Measurements from ENCODE around the gene RIN3. TPM values are rescaled to one million over a fixed set of nuclear protein-coding genes. Genes with fewer than 3 reads are reported as not detected.

RIN3 gene
- total RNA-seq, 1 donor from 2014 or later, result 2.9 TPM

- DNase-seq (ENCODE audit: low read depth) (no peak), FAIRE-seq (no peak)
- H3K27me3 ChIP-seq (ENCODE audit: control insufficient read depth, insufficient read depth, low read length), result no peaks in the 10 kb centered on the region
- no peak overlapping the region for H3K4me3 ChIP-seq (ENCODE audit: low read depth, low read length)
- no peaks in the 10 kb centered on the region for H3K36me3 ChIP-seq (ENCODE audit: control insufficient read depth, insufficient read depth, low read length)
- no peak for TF ChIP-seq CTCF (IDR thresholded peaks at IDR 0.05; ENCODE audit: insufficient read depth, low read length, severe bottlenecking)
These were observed 82.8 kb downstream of the RIN3 start for GRCh38 chr14:92596331-92596907.

GRCh38 chr14:92597906-92598905 lies 84.6 kb downstream of the RIN3 start:
- TF ChIP-seq CTCF (IDR thresholded peaks at IDR 0.05; ENCODE audit: insufficient read depth, low read length, severe bottlenecking), result no peak
- DNase-seq (ENCODE audit: low read depth), result peak; percentile 84
- Histone ChIP-seq H3K4me3 (ENCODE audit: low read depth, low read length) (no peak overlapping the region), H3K36me3 (ENCODE audit: control insufficient read depth, insufficient read depth, low read length) (no peaks in the 10 kb centered on the region), H3K27me3 (ENCODE audit: control insufficient read depth, insufficient read depth, low read length) (no peaks in the 10 kb centered on the region)
- FAIRE-seq, result no peak

DNA sequence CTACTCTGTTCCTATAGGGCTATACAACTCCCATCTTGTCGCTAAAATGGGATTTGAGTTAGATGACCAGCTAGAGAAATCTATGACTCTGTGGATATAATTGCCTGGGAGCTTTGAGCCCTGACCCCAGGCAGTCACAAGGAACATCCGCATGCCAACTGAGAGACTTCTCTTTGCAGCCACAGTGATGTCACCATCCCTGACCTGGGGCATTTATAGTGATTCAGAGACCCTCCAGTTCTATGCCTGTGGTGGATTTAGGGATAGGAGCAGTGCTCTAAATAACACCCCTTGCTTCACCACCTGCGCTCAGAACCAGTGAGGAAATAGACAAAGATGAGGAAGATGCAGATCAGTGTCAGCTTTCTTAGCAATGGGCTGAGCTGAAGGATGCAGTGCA lies 86.2 kb downstream of the RIN3 start:
- H3K27me3 ChIP-seq (ENCODE audit: control insufficient read depth, insufficient read depth, low read length), result no peaks in the 10 kb centered on the region
- DNase-seq (ENCODE audit: low read depth) (no peak), FAIRE-seq (no peak)
- no peak overlapping the region for H3K4me3 ChIP-seq (ENCODE audit: low read depth, low read length)
- TF ChIP-seq CTCF (IDR thresholded peaks at IDR 0.05; ENCODE audit: insufficient read depth, low read length, severe bottlenecking), result no peak
- no peaks in the 10 kb centered on the region for H3K36me3 ChIP-seq (ENCODE audit: control insufficient read depth, insufficient read depth, low read length)

DNA sequence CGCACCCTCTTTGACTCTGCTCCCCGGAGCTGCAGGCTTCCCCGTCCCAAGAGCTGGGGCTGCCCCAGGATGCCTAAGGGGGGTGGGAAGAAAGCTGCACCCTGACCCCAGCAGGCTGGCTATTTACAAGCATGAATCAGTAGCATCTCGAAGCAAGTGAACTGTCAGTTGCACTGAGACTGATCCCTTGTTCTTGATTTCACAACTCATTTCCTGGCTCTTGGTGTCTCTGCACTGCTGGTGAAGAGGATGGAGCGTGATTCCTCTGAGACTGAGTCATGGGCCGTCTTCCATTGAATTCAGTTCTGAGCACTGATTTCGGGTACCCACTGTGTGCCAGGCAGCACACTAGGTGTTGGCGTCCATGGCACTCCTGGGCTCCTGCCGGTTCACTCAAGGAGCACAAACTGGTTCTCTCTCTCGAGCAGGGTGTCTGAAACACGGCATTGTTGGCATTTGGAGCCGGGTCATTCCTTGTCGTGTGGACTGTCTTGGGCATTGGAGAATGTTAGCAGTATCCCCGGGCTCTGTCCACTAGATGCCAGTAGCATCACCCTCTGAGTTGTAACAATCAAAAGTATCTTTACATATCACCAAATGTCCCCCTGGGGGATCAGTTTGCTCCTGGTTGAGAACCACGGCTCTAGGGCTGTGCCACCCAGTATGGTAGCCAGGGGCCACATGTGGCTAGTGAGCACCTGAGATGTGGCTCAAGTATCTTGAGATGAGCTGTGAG lies 86.9 kb downstream of the RIN3 start:
- no peak for TF ChIP-seq CTCF (IDR thresholded peaks at IDR 0.05; ENCODE audit: insufficient read depth, low read length, severe bottlenecking)
- FAIRE-seq (no peak), DNase-seq (ENCODE audit: low read depth) (peak; percentile 82)
- H3K36me3 ChIP-seq (ENCODE audit: control insufficient read depth, insufficient read depth, low read length), result no peaks in the 10 kb centered on the region
- H3K27me3 ChIP-seq (ENCODE audit: control insufficient read depth, insufficient read depth, low read length), result no peaks in the 10 kb centered on the region
- H3K4me3 ChIP-seq (ENCODE audit: low read depth, low read length), result no peak overlapping the region

GRCh38 chr14:92601131-92601710 lies 87.6 kb downstream of the RIN3 start:
- no peak for TF ChIP-seq CTCF (IDR thresholded peaks at IDR 0.05; ENCODE audit: insufficient read depth, low read length, severe bottlenecking)
- Histone ChIP-seq H3K36me3 (ENCODE audit: control insufficient read depth, insufficient read depth, low read length) (no peaks in the 10 kb centered on the region), H3K27me3 (ENCODE audit: control insufficient read depth, insufficient read depth, low read length) (no peaks in the 10 kb centered on the region), H3K4me3 (ENCODE audit: low read depth, low read length) (no peak overlapping the region)
- FAIRE-seq (no peak), DNase-seq (ENCODE audit: low read depth) (no peak)
